ENCODE measurements around the gene GBA3.

Gene GBA3

GRCh38 chr4:22667332-22667940, 25.3 kb upstream of the GBA3 start:
- no peak for DNase-seq (ENCODE audit: low spot score)
- TF ChIP-seq, protein P1, sequence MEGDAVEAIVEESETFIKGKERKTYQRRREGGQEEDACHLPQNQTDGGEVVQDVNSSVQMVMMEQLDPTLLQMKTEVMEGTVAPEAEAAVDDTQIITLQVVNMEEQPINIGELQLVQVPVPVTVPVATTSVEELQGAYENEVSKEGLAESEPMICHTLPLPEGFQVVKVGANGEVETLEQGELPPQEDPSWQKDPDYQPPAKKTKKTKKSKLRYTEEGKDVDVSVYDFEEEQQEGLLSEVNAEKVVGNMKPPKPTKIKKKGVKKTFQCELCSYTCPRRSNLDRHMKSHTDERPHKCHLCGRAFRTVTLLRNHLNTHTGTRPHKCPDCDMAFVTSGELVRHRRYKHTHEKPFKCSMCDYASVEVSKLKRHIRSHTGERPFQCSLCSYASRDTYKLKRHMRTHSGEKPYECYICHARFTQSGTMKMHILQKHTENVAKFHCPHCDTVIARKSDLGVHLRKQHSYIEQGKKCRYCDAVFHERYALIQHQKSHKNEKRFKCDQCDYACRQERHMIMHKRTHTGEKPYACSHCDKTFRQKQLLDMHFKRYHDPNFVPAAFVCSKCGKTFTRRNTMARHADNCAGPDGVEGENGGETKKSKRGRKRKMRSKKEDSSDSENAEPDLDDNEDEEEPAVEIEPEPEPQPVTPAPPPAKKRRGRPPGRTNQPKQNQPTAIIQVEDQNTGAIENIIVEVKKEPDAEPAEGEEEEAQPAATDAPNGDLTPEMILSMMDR (IDR thresholded peaks at IDR 0.05; ENCODE audit: extremely low read depth, missing control alignments): no peak

DNA sequence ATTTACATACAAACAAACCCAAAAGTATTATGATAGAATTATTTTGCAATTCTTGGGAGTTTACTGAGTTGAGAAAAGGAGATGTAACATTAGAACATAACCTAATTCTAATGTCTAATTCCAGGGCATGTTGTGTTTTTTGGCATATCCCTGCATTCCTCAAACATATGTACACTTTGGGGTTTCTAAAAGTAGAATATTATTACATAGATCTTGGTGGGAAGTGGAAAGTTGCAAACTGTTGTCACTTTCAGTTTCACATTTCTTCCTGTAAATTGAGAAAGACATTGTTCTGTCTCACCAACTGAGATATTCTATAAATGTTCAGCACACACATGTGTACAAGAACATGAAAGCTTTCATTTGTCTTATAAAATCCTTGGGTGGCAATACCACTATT, 24.4 kb upstream of the GBA3 start:
- no peak for DNase-seq (ENCODE audit: low spot score)
- TF ChIP-seq, protein P1 (IDR thresholded peaks at IDR 0.05; ENCODE audit: extremely low read depth, missing control alignments): no peak

GRCh38 chr4:22668702-22669101, 24.0 kb upstream of the GBA3 start:
- no peak for DNase-seq (ENCODE audit: low spot score)

GRCh38 chr4:22670956-22671355, 21.8 kb upstream of the GBA3 start:
- DNase-seq (ENCODE audit: low spot score): no peak
- TF ChIP-seq, protein P1 (IDR thresholded peaks at IDR 0.05; ENCODE audit: extremely low read depth, missing control alignments): no peak

More at GRCh38 chr4:22668702-22669101, 24.0 kb upstream of the GBA3 start:
- TF ChIP-seq, protein P1 (IDR thresholded peaks at IDR 0.05; ENCODE audit: extremely low read depth, missing control alignments): no peak

GRCh38 chr4:22672519-22672918, 20.2 kb upstream of the GBA3 start:
- TF ChIP-seq, protein P1 (IDR thresholded peaks at IDR 0.05; ENCODE audit: extremely low read depth, missing control alignments): no peak
- no peak for DNase-seq (ENCODE audit: low spot score)

DNA sequence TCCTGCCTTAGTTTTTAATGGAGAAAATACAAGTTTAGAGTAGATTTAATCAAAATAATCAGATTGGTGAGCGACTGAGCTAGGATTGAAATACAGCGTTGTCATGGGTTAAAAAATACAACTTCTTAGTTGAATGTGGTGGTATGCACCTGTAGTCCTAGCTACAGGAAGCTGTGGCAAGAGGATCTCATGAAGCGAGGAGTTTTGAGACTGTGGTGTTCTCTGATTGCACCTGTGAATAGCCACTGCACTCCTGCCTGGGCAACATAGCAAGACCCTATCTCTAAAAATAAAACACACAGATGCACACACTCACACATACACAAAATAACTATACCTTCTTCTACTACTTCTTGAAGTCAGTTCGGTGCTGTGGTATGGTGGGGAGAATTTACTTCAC, 19.8 kb upstream of the GBA3 start:
- no peak for DNase-seq (ENCODE audit: low spot score)
- TF ChIP-seq, protein P1 (IDR thresholded peaks at IDR 0.05; ENCODE audit: extremely low read depth, missing control alignments): no peak

- DNase-seq (ENCODE audit: low spot score): no peak
- TF ChIP-seq, protein P1 (IDR thresholded peaks at IDR 0.05; ENCODE audit: extremely low read depth, missing control alignments): no peak
Measured at GRCh38 chr4:22674700-22675099, 18.0 kb upstream of the GBA3 start.

Measured in GM20000 (cell line).